Keratinocyte (primary cell): ENCODE measurements around the gene CHN2. TPM values are rescaled to one million over a fixed set of nuclear protein-coding genes. Genes with fewer than 3 reads are reported as not detected.

ENCODE experiments used
- DNase-seq: peaks from one replicate; pipeline ENCODE4 v3.0.0-alpha.2; 2011; ENCODE audit warnings: low read depth, missing footprints, low spot score
- FAIRE-seq: peaks from 2 replicates; lab custom pipeline; 2011; peaks lifted over from hg19 to GRCh38; lab: Jason Lieb, UNC
- H2AFZ ChIP-seq: 2 replicates; pipeline ENCODE4 v1.6.0; 2012; ENCODE audit warnings: low read length, control low read depth, inconsistent platforms; ENCODE audit not compliant: control insufficient read depth
- H3K27ac ChIP-seq: 2 replicates; pipeline ENCODE4 v1.5.1; 2011; ENCODE audit warnings: low read length; ENCODE audit not compliant: control insufficient read depth, insufficient read depth
- H3K27me3 ChIP-seq: 3 replicates; pipeline ENCODE4 v1.6.0; 2011; ENCODE audit warnings: low read length; ENCODE audit not compliant: control insufficient read depth, insufficient read depth; ENCODE audit errors: extremely low read depth
- H3K36me3 ChIP-seq, 2 experiments: 2 replicates in 1 of 2; 3 replicates in 1 of 2; pipeline ENCODE4 v1.5.1; 2011; ENCODE audit warnings: low read length in 2 of 2, mild to moderate bottlenecking in 1 of 2; ENCODE audit not compliant: control insufficient read depth in 2 of 2, insufficient read depth in 2 of 2; ENCODE audit errors: extremely low read depth in 1 of 2
- H3K4me1 ChIP-seq: 3 replicates; pipeline ENCODE4 v1.5.1; 2011; ENCODE audit warnings: low read length; ENCODE audit not compliant: control insufficient read depth, insufficient read depth; ENCODE audit errors: extremely low read depth
- H3K4me2 ChIP-seq: 3 replicates; pipeline ENCODE4 v1.6.0; 2011; ENCODE audit warnings: low read depth, low read length; ENCODE audit not compliant: control insufficient read depth, insufficient read depth; ENCODE audit errors: extremely low read depth
- H3K4me3 ChIP-seq, 3 experiments: fragments of 200-600 bp in 1 of 3; sonication (generic) in 1 of 3; 2 replicates in 2 of 3; 3 replicates in 1 of 3; pipeline ENCODE4 v1.5.1; 2011 to 2016; ENCODE audit warnings: low read length in 3 of 3, mild to moderate bottlenecking in 3 of 3, control low read depth in 2 of 3, inconsistent platforms in 1 of 3, low read depth in 1 of 3, mixed read lengths in 1 of 3, mixed run types in 1 of 3, moderate library complexity in 1 of 3; ENCODE audit not compliant: control insufficient read depth in 2 of 3, insufficient read depth in 2 of 3; ENCODE audit errors: extremely low read depth in 1 of 3
- H3K79me2 ChIP-seq: 2 replicates; pipeline ENCODE4 v1.6.0; 2012; ENCODE audit warnings: low read length; ENCODE audit not compliant: control insufficient read depth, insufficient read depth
- H3K9ac ChIP-seq: 3 replicates; pipeline ENCODE4 v1.6.0; 2011; ENCODE audit warnings: low read length; ENCODE audit not compliant: control insufficient read depth, insufficient read depth; ENCODE audit errors: extremely low read depth
- H3K9me1 ChIP-seq: 3 replicates; pipeline ENCODE4 v1.6.0; 2011; ENCODE audit warnings: low read length; ENCODE audit not compliant: control insufficient read depth, insufficient read depth; ENCODE audit errors: extremely low read depth
- H3K9me3 ChIP-seq: 2 replicates; pipeline ENCODE4 v1.5.1; 2012; ENCODE audit warnings: low read depth, low read length; ENCODE audit not compliant: control insufficient read depth
- H4K20me1 ChIP-seq: 3 replicates; pipeline ENCODE4 v1.6.0; 2011; ENCODE audit warnings: low read length; ENCODE audit not compliant: control insufficient read depth, insufficient read depth; ENCODE audit errors: extremely low read depth
- CTCF ChIP-seq, 3 experiments: IDR thresholded peaks in 1 of 3; conservative IDR thresholded peaks in 1 of 3; optimal IDR thresholded peaks in 1 of 3; 2 replicates in 2 of 3; 3 replicates in 1 of 3; pipeline versions ENCODE3 to v1.5.1; 2011; ENCODE audit warnings: low read length in 3 of 3, mild to moderate bottlenecking in 3 of 3, moderate library complexity in 2 of 3, control low read depth in 1 of 3, inconsistent platforms in 1 of 3; ENCODE audit not compliant: insufficient read depth in 2 of 3; ENCODE audit errors: extremely low read depth in 1 of 3
- EZH2 ChIP-seq: IDR thresholded peaks from one replicate; pipeline ENCODE4 v1.6.1; 2012; ENCODE audit warnings: inconsistent platforms, mild to moderate bottlenecking, low read length, moderate library complexity
- dilution Hi-C: fragments of 300-500 bp; cut with MboI; formaldehyde crosslinking; loops from one replicate; pipeline ENCODE4 v1.7.0; 2020; ENCODE audit warnings: low sequenced_read_pairs; ENCODE audit not compliant: extremely low pct_ligation_motif_present
- polyA plus RNA-seq, 5 experiments: library from polyadenylated mRNA; depleted of rRNA in 3 of 5; stranded (reverse) in 3 of 5; stranded (forward) in 1 of 5; unstranded in 1 of 5; fragments of >200 nt; gene quantifications; 1 replicate in 1 of 5; 2 replicates in 3 of 5; 3 replicates in 1 of 5; pipeline versions ENCODE4 v1.2.1 to v1.2.3, GENCODE V29; 2011 to 2012; ENCODE audit warnings: missing spikeins in 2 of 5, low read depth in 1 of 5, low replicate concordance in 1 of 5

CHN2 gene
- polyA plus RNA-seq, 1 donor (not counting 4 experiments of a cell fraction or from before 2014, with no cell fraction given): 1.8 TPM

GRCh38 chr7:29179115-29179514 is 15.5 kb upstream of the CHN2 start:
- no peak for FAIRE-seq

GRCh38 chr7:29184599-29184998 is 10.0 kb upstream of the CHN2 start:
- dilution Hi-C loops: no loop called here
- H3K4me2 ChIP-seq: no peak overlapping the region
- no peaks in the 10 kb centered on the region for H3K27me3 ChIP-seq
- no peaks in the 10 kb centered on the region for H3K9me3 ChIP-seq
- no peaks in the 10 kb centered on the region for H3K9me1 ChIP-seq
- no peaks in the 10 kb centered on the region for H3K36me3 ChIP-seq
- H3K27ac ChIP-seq: no peak overlapping the region
- FAIRE-seq (no peak), DNase-seq (no peak)
- H3K4me1 ChIP-seq: no peaks in the 10 kb centered on the region
- no peak overlapping the region for H3K9ac ChIP-seq
- no peaks in the 10 kb centered on the region for H4K20me1 ChIP-seq
- H3K4me3 ChIP-seq: no peak overlapping the region
- no peak overlapping the region for H2AFZ ChIP-seq
- no peaks in the 10 kb centered on the region for H3K79me2 ChIP-seq
- TF ChIP-seq CTCF (optimal IDR thresholded peaks at IDR 0.05 in 1 of 3, IDR thresholded peaks at IDR 0.05 in 1 of 3, conservative IDR thresholded peaks at IDR 0.05 in 1 of 3; ENCODE audit: extremely low read depth in 1 of 3, insufficient read depth in 2 of 3, low read length in 3 of 3) (no peak), EZH2 (no peak)

More at GRCh38 chr7:29179115-29179514, 15.5 kb upstream of the CHN2 start:
- Histone ChIP-seq H4K20me1 (no peaks in the 10 kb centered on the region), H3K4me3 (no peak overlapping the region), H3K9me1 (no peaks in the 10 kb centered on the region), H3K4me1 (peaks cover 8% of the 10 kb centered on the region), H3K79me2 (no peaks in the 10 kb centered on the region), H3K36me3 (no peaks in the 10 kb centered on the region), H3K9me3 (no peaks in the 10 kb centered on the region), H3K27me3 (no peaks in the 10 kb centered on the region), H3K27ac (no peak overlapping the region), H2AFZ (no peak overlapping the region), H3K9ac (no peak overlapping the region), H3K4me2 (no peak overlapping the region)
- TF ChIP-seq CTCF (optimal IDR thresholded peaks at IDR 0.05 in 1 of 3, IDR thresholded peaks at IDR 0.05 in 1 of 3, conservative IDR thresholded peaks at IDR 0.05 in 1 of 3; ENCODE audit: extremely low read depth in 1 of 3, insufficient read depth in 2 of 3, low read length in 3 of 3) (no peak), EZH2 (no peak)
- DNase-seq: no peak
- dilution Hi-C loops: no loop called here
